Body of pancreas (tissue), 4 donors: ENCODE measurements around the gene VAV2. TPM values are rescaled to one million over a fixed set of nuclear protein-coding genes. Genes with fewer than 3 reads are reported as not detected.

Source experiments
- ATAC-seq: fragments of 150-250 bp; one replicate; pipeline ENCODE4 v1.9.1; 2016
- DNase-seq, 4 donors: peaks; one replicate each; pipeline ENCODE4 v3.0.0-alpha.2; 2019
- H3K27ac ChIP-seq, 4 donors: fragments of 200-600 bp; sonication (generic); 1 replicate in 3 of 4; 2 replicates in 1 of 4; pipeline versions ENCODE4 v1.5.1 to v1.6.1; 2016 to 2019; ENCODE audit warnings: mild to moderate bottlenecking in 1 of 4, mixed read lengths in 1 of 4, moderate library complexity in 1 of 4
- H3K27me3 ChIP-seq, 2 donors: fragments of 200-600 bp; sonication (generic); one replicate each; pipeline ENCODE4 v1.6.0; 2016; ENCODE audit warnings: mild to moderate bottlenecking in 1 of 2
- H3K36me3 ChIP-seq, 2 donors: fragments of 200-600 bp; sonication (generic); replicated peaks in 1 of 2; 2 replicates each; pipeline ENCODE4 v1.5.1; 2016; ENCODE audit warnings: low read depth in 2 of 2; ENCODE audit not compliant: insufficient read depth in 1 of 2
- H3K4me1 ChIP-seq: fragments of 200-600 bp; sonication (generic); one replicate; pipeline ENCODE4 v1.6.0; 2016
- H3K4me3 ChIP-seq, 2 donors: fragments of 200-600 bp; sonication (generic); 1 replicate in 1 of 2; 2 replicates in 1 of 2; pipeline ENCODE4 v1.5.1; 2016 to 2019
- H3K9me3 ChIP-seq, 3 donors: fragments of 200-600 bp; sonication (generic); 1 replicate in 2 of 3; 2 replicates in 1 of 3; pipeline ENCODE4 v1.5.1; 2016
- CTCF ChIP-seq, 7 experiments: fragments of 450-650 bp in 4 of 7; fragments of 200-600 bp in 3 of 7; sonication (generic) in 3 of 7; IDR thresholded peaks; one replicate each; pipeline ENCODE4 v1.5.1; 2016 to 2019; ENCODE audit warnings: antibody characterized with exemption in 7 of 7
- POLR2A ChIP-seq, 3 donors: fragments of 450-650 bp; IDR thresholded peaks; one replicate each; pipeline ENCODE4 v1.6.1; 2016; ENCODE audit warnings: antibody characterized with exemption in 3 of 3, mild to moderate bottlenecking in 2 of 3
- WGBS, 2 donors: methylation state at CpG; one replicate each; pipeline ENCODE4 v1.1.5; 2017; 5-methylcytosine and 5-hydroxymethylcytosine counted together
- intact Hi-C: fragments of 100-400 bp; cut with DNase I; formaldehyde crosslinking; loops from one replicate; pipeline ENCODE4 v1.15.1; 2023
- total RNA-seq, 2 donors: library from RNA; depleted of rRNA; stranded (reverse); fragments of >200 nt; gene quantifications; one replicate each; pipeline ENCODE4 v1.1.0, GENCODE V29; 2016

Gene VAV2
- total RNA-seq, 2 donors from 2014 or later: 31.6 to 32.3 TPM

- Histone ChIP-seq H3K9me3 (no peaks in the 10 kb centered on the region), H3K27me3 (no peaks in the 10 kb centered on the region), H3K4me3 (no peak overlapping the region), H3K27ac (peak overlapping the region in 1 of 4 donors; percentile 40), H3K36me3 (no peaks in the 10 kb centered on the region), H3K4me1 (peaks cover 43% of the 10 kb centered on the region)
- 94 to 96% methylated on average over 5 to 12 of the region's 12 CpGs for WGBS, 2 donors
- ATAC-seq (no peak), DNase-seq (no peak)
- intact Hi-C loops: no loop called here
- no peak for TF ChIP-seq POLR2A (IDR thresholded peaks at IDR 0.05)
- no peak for TF ChIP-seq CTCF (IDR thresholded peaks at IDR 0.05)
These were observed 71.7 kb downstream of the VAV2 start for GRCh38 chr9:133920471-133920870.

- WGBS, 2 donors: 60 to 69% methylated on average over 24 to 25 of the region's 27 CpGs
- Histone ChIP-seq H3K4me1 (peaks cover 51% of the 10 kb centered on the region), H3K9me3 (no peaks in the 10 kb centered on the region), H3K27ac (peak overlapping the region; percentile 40 to 45 (median 43)), H3K36me3 (no peaks in the 10 kb centered on the region), H3K4me3 (no peak overlapping the region), H3K27me3 (no peaks in the 10 kb centered on the region)
- no peak for TF ChIP-seq POLR2A (IDR thresholded peaks at IDR 0.05)
- TF ChIP-seq CTCF (IDR thresholded peaks at IDR 0.05): no peak
- intact Hi-C loops: no loop called here
- peak in 3 of 4 donors; percentile 51 to 71 (median 62) for DNase-seq
- ATAC-seq: peak; percentile 25
These were observed 72.6 kb downstream of the VAV2 start for GRCh38 chr9:133919253-133920115.

GRCh38 chr9:133918111-133918813, 73.9 kb downstream of the VAV2 start:
- DNase-seq (no peak), ATAC-seq (no peak)
- 77 to 86% methylated on average over 24 of the region's 24 CpGs for WGBS, 2 donors
- Histone ChIP-seq H3K27me3 (no peaks in the 10 kb centered on the region), H3K9me3 (no peaks in the 10 kb centered on the region), H3K36me3 (no peaks in the 10 kb centered on the region), H3K27ac (no peak overlapping the region), H3K4me1 (peaks cover 51% of the 10 kb centered on the region), H3K4me3 (no peak overlapping the region)
- TF ChIP-seq CTCF (IDR thresholded peaks at IDR 0.05) (no peak), POLR2A (IDR thresholded peaks at IDR 0.05) (no peak)
- intact Hi-C loops: no loop called here

- peak overlapping the region in 1 of 4 donors; percentile 43 for H3K27ac ChIP-seq
- no peaks in the 10 kb centered on the region for H3K9me3 ChIP-seq
- DNase-seq (no peak), ATAC-seq (no peak)
- intact Hi-C loops: no loop called here
- no peaks in the 10 kb centered on the region for H3K36me3 ChIP-seq
- no peaks in the 10 kb centered on the region for H3K27me3 ChIP-seq
- H3K4me1 ChIP-seq: peaks cover 47% of the 10 kb centered on the region
- no peak overlapping the region for H3K4me3 ChIP-seq
- 54 to 74% methylated on average over 3 to 5 of the region's 5 CpGs for WGBS, 2 donors
- TF ChIP-seq POLR2A (IDR thresholded peaks at IDR 0.05) (no peak), CTCF (IDR thresholded peaks at IDR 0.05) (no peak)
These were observed 74.7 kb downstream of the VAV2 start for GRCh38 chr9:133917375-133917774.
